PC-3 (cell line): ENCODE data around the gene ZNF346.

Source experiments
- EZH2 ChIP-seq: fragments of 300-600 bp; sonication (generic); IDR thresholded peaks from one replicate; pipeline ENCODE4 v1.6.1; 2017; ENCODE audit warnings: antibody characterized with exemption, mild to moderate bottlenecking, low read length; ENCODE audit not compliant: unreplicated experiment
- TF ChIP-seq, protein P1 (sequence below): fragments of 300-600 bp; sonication (generic); conservative IDR thresholded peaks from 2 replicates; pipeline ENCODE4 v1.5.1; 2017; ENCODE audit warnings: antibody characterized with exemption, low read depth, mild to moderate bottlenecking, low read length

DNA sequence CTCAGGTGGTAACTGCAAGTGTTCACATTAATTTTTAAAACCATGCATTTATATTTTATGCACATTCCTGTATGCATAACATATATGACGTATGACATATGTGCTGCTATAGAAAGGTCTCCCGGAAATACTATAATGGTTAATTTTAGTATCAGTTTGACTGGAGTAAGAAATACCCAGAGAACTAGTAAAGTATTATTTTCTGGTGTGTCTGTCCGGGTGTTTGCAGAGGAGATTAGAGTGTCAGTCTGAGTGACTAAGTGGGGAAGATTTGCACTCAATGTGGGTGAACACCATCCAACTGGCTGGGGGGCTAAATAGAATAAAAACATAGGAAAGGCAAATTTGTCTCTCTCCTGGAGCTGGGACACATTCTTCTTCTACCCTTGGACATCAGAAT, 42.8 kb upstream of the ZNF346 start:
- TF ChIP-seq, protein P1, sequence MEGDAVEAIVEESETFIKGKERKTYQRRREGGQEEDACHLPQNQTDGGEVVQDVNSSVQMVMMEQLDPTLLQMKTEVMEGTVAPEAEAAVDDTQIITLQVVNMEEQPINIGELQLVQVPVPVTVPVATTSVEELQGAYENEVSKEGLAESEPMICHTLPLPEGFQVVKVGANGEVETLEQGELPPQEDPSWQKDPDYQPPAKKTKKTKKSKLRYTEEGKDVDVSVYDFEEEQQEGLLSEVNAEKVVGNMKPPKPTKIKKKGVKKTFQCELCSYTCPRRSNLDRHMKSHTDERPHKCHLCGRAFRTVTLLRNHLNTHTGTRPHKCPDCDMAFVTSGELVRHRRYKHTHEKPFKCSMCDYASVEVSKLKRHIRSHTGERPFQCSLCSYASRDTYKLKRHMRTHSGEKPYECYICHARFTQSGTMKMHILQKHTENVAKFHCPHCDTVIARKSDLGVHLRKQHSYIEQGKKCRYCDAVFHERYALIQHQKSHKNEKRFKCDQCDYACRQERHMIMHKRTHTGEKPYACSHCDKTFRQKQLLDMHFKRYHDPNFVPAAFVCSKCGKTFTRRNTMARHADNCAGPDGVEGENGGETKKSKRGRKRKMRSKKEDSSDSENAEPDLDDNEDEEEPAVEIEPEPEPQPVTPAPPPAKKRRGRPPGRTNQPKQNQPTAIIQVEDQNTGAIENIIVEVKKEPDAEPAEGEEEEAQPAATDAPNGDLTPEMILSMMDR = no peak
- no peak for TF ChIP-seq EZH2
